Measurements from ENCODE around the gene IGFBP2. TPM values are rescaled to one million over a fixed set of nuclear protein-coding genes. Genes with fewer than 3 reads are reported as not detected.

The IGFBP2 gene
- total RNA-seq, 1 experiment from 2014 or later, result 363 TPM

GRCh38 chr2:216671081-216671411 lies 37.8 kb downstream of the IGFBP2 start:
- Histone ChIP-seq H3K23ac (ENCODE audit: insufficient read length, low read depth, low read length) (no peak overlapping the region), H3T11ph (ENCODE audit: low read length) (no peak overlapping the region), H2BK12ac (ENCODE audit: insufficient read length, low read depth, low read length) (no peak overlapping the region), H3K79me2 (ENCODE audit: insufficient read depth, low read length) (no peaks in the 10 kb centered on the region), H2BK120ac (ENCODE audit: low read depth, low read length, poor library complexity, severe bottlenecking) (no peak overlapping the region), H3K18ac (ENCODE audit: insufficient read length, low read depth, low read length) (no peak overlapping the region), H4K20me1 (ENCODE audit: control insufficient read depth, insufficient read depth, insufficient read length) (no peaks in the 10 kb centered on the region), H3K4me2 (ENCODE audit: insufficient read depth, insufficient read length, low read length) (no peak overlapping the region), H2BK20ac (ENCODE audit: low read depth, low read length, poor library complexity, severe bottlenecking) (no peak overlapping the region), H3K27ac (ENCODE audit: insufficient read length, low read depth, low read length) (no peak overlapping the region), H2BK5ac (ENCODE audit: insufficient read length, low read length) (no peak overlapping the region), H4K8ac (replicated peaks; ENCODE audit: insufficient read length, low read depth, low read length) (no peak overlapping the region), H3K4ac (ENCODE audit: low read depth, low read length) (no peak overlapping the region), H2BK15ac (ENCODE audit: low read depth, low read length) (no peak overlapping the region), H3K9ac (ENCODE audit: extremely low read depth, insufficient read length, low read length) (no peak overlapping the region), H3K79me1 (ENCODE audit: insufficient read depth, low read depth, low read length, poor library complexity, severe bottlenecking) (no peaks in the 10 kb centered on the region), H2AK5ac (ENCODE audit: insufficient read length, low read length) (no peak overlapping the region), H3K9me3 (ENCODE audit: control insufficient read depth, low read depth, low read length) (no peaks in the 10 kb centered on the region), H4K91ac (ENCODE audit: insufficient read length, low read depth, low read length) (no peak overlapping the region), H3K23me2 (ENCODE audit: insufficient read length, low read depth, low read length, poor library complexity, severe bottlenecking) (peaks cover 3% of the 10 kb centered on the region), H3K4me1 (ENCODE audit: insufficient read depth, low read length) (no peaks in the 10 kb centered on the region; the same call in 1 of the 2 replicates), H2AFZ (ENCODE audit: low read length) (no peak overlapping the region), H3K27me3 (ENCODE audit: insufficient read depth, low read length) (no peaks in the 10 kb centered on the region), H3K56ac (ENCODE audit: insufficient read length, low read depth, low read length) (no peak overlapping the region), H4K5ac (ENCODE audit: insufficient read length, low read depth, low read length) (no peak overlapping the region), H3K14ac (ENCODE audit: insufficient read depth, low read length) (peak overlapping the region; percentile 39; the same call in 1 of the 2 replicates)
- no peak overlapping the region for H3K4me3 Mint-ChIP-seq
- TF ChIP-seq, protein P1, sequence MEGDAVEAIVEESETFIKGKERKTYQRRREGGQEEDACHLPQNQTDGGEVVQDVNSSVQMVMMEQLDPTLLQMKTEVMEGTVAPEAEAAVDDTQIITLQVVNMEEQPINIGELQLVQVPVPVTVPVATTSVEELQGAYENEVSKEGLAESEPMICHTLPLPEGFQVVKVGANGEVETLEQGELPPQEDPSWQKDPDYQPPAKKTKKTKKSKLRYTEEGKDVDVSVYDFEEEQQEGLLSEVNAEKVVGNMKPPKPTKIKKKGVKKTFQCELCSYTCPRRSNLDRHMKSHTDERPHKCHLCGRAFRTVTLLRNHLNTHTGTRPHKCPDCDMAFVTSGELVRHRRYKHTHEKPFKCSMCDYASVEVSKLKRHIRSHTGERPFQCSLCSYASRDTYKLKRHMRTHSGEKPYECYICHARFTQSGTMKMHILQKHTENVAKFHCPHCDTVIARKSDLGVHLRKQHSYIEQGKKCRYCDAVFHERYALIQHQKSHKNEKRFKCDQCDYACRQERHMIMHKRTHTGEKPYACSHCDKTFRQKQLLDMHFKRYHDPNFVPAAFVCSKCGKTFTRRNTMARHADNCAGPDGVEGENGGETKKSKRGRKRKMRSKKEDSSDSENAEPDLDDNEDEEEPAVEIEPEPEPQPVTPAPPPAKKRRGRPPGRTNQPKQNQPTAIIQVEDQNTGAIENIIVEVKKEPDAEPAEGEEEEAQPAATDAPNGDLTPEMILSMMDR (conservative IDR thresholded peaks at IDR 0.05), result no peak
- peaks cover 4 to 5% of the 10 kb centered on the region in 2 experiments for H3K4me1 Mint-ChIP-seq
- no peak overlapping the region; a peak in 1 of 7 replicates for H3K27ac Mint-ChIP-seq
- no peak for DNase-seq
- H3K9me3 Mint-ChIP-seq, result no peaks in the 10 kb centered on the region
- WGBS (ENCODE audit: extremely low coverage, insufficient read length, low lambda C conversion rate), result no CpG with 5 or more reads among the region's 11 CpGs
- H3K36me3 Mint-ChIP-seq (ENCODE audit: insufficient read depth in 1 of 3, low read depth in 3 of 3), result no peaks in the 10 kb centered on the region
- H3K27me3 Mint-ChIP-seq (ENCODE audit: low read depth), result peaks cover 5% of the 10 kb centered on the region
